GM23338 (cell line): ENCODE results near the gene SMIM22. TPM values are rescaled to one million over a fixed set of nuclear protein-coding genes. Genes with fewer than 3 reads are reported as not detected.

Experiments
- ATAC-seq: fragments of 200-7000 bp; cut with Tn5 transposase; 3 replicates; pipeline ENCODE4 v1.9.1; 2020
- DNase-seq: peaks from one replicate; pipeline ENCODE4 v3.0.0-alpha.2; 2015; ENCODE audit warnings: low spot score
- H2AFZ ChIP-seq: fragments of 200-600 bp; sonication (generic); 2 replicates; pipeline ENCODE4 v1.8.0; 2016; ENCODE audit warnings: antibody characterized with exemption, mild to moderate bottlenecking, moderate library complexity
- H3F3A ChIP-seq: fragments of 200-600 bp; sonication (generic); replicated peaks from 2 replicates; pipeline ENCODE4 v1.8.0; 2017; ENCODE audit warnings: antibody characterized with exemption, mixed run types, low read depth
- H3K27ac ChIP-seq: fragments of 200-600 bp; sonication (generic); 2 replicates; pipeline ENCODE4 v1.6.1; 2016; ENCODE audit warnings: low read depth
- H3K27me3 ChIP-seq: fragments of 200-600 bp; sonication (generic); 2 replicates; pipeline ENCODE4 v1.8.0; 2016; ENCODE audit warnings: mild to moderate bottlenecking, mixed run types, moderate library complexity; ENCODE audit not compliant: insufficient read depth
- H3K36me3 ChIP-seq: fragments of 200-600 bp; sonication (generic); 2 replicates; pipeline ENCODE4 v1.8.0; 2016; ENCODE audit warnings: mild to moderate bottlenecking; ENCODE audit not compliant: insufficient read depth
- H3K4me1 ChIP-seq: fragments of 200-600 bp; sonication (generic); 2 replicates; pipeline ENCODE4 v1.8.0; 2016; ENCODE audit warnings: mild to moderate bottlenecking, moderate library complexity; ENCODE audit not compliant: insufficient read depth
- H3K4me2 ChIP-seq: fragments of 200-600 bp; sonication (generic); 2 replicates; pipeline ENCODE4 v1.7.1; 2017; ENCODE audit warnings: mixed run types
- H3K4me3 ChIP-seq: fragments of 200-600 bp; sonication (generic); 2 replicates; pipeline ENCODE4 v1.6.1; 2016; ENCODE audit warnings: mixed run types
- H3K79me2 ChIP-seq: fragments of 200-600 bp; sonication (generic); replicated peaks from 2 replicates; pipeline ENCODE4 v1.8.0; 2017; ENCODE audit warnings: mild to moderate bottlenecking; ENCODE audit not compliant: insufficient read depth
- H3K9me2 ChIP-seq: fragments of 200-600 bp; sonication (generic); 2 replicates; pipeline ENCODE4 v1.8.0; 2017; ENCODE audit not compliant: insufficient read depth
- H4K20me1 ChIP-seq: fragments of 200-600 bp; sonication (generic); replicated peaks from 2 replicates; pipeline ENCODE4 v1.8.0; 2017; ENCODE audit warnings: mild to moderate bottlenecking; ENCODE audit not compliant: insufficient read depth
- H3K27ac Mint-ChIP-seq: 2 replicates; pipeline ENCODE4 v1.8.0; 2020; ENCODE audit warnings: inconsistent platforms, mild to moderate bottlenecking, moderate library complexity, mixed read lengths
- H3K27me3 Mint-ChIP-seq: 3 replicates; pipeline ENCODE4 v1.8.0; 2022; ENCODE audit warnings: low read depth, mild to moderate bottlenecking, moderate library complexity, mixed read lengths, inconsistent platforms; ENCODE audit not compliant: insufficient read depth, poor library complexity
- H3K36me3 Mint-ChIP-seq: 3 replicates; pipeline ENCODE4 v1.8.0; 2021; ENCODE audit warnings: low read depth, mild to moderate bottlenecking, inconsistent platforms, moderate library complexity, mixed read lengths
- H3K4me1 Mint-ChIP-seq: 3 replicates; pipeline ENCODE4 v1.8.0; 2020; ENCODE audit warnings: mild to moderate bottlenecking, inconsistent platforms, mixed read lengths
- H3K4me3 Mint-ChIP-seq: 3 replicates; pipeline ENCODE4 v1.8.0; 2021; ENCODE audit warnings: moderate library complexity, mild to moderate bottlenecking, inconsistent platforms, mixed read lengths
- H3K9me3 Mint-ChIP-seq: 3 replicates; pipeline ENCODE4 v1.8.0; 2020; ENCODE audit warnings: moderate library complexity, mild to moderate bottlenecking, inconsistent platforms, mixed read lengths
- CREB1 ChIP-seq: fragments of 250-450 bp; sonication (Bioruptor Pico); IDR thresholded peaks from 2 replicates; pipeline ENCODE4 v1.5.0; 2020; ENCODE audit warnings: low read depth, mild to moderate bottlenecking, moderate library complexity
- EZH2 ChIP-seq: fragments of 200-600 bp; sonication (generic); IDR thresholded peaks from one replicate; pipeline ENCODE4 v1.8.0; 2017; ENCODE audit warnings: antibody characterized with exemption, mild to moderate bottlenecking, low read depth; ENCODE audit not compliant: unreplicated experiment
- EZH2phosphoT487 ChIP-seq: fragments of 200-600 bp; sonication (generic); IDR thresholded peaks from one replicate; pipeline ENCODE4 v1.8.1; 2018; ENCODE audit warnings: antibody characterized with exemption; ENCODE audit not compliant: unreplicated experiment
- JUNB ChIP-seq: IDR thresholded peaks from one replicate; pipeline ENCODE4 v1.6.1; 2016; ENCODE audit warnings: antibody characterized with exemption; ENCODE audit not compliant: unreplicated experiment
- NANOG ChIP-seq: IDR thresholded peaks from 2 replicates; pipeline ENCODE4 v1.6.1; 2016; ENCODE audit warnings: antibody characterized with exemption, borderline replicate concordance
- POLR2AphosphoS5 ChIP-seq: IDR thresholded peaks from 2 replicates; pipeline ENCODE4 v1.6.1; 2016; ENCODE audit warnings: antibody characterized with exemption, low read depth
- STAT1 ChIP-seq: IDR thresholded peaks from one replicate; pipeline ENCODE4 v1.6.1; 2016; ENCODE audit warnings: antibody characterized with exemption; ENCODE audit not compliant: unreplicated experiment
- ZNF114 ChIP-seq: fragments of 250-450 bp; sonication (Bioruptor Pico); IDR thresholded peaks from 2 replicates; pipeline ENCODE4 v1.5.0; 2020; ENCODE audit warnings: mild to moderate bottlenecking, moderate library complexity
- ZNF331 ChIP-seq: fragments of 250-450 bp; sonication (Bioruptor Pico); IDR thresholded peaks from 2 replicates; pipeline ENCODE4 v1.5.0; 2020; ENCODE audit warnings: low read depth, mild to moderate bottlenecking, moderate library complexity
- polyA plus RNA-seq: library from polyadenylated mRNA; unstranded; fragments of >200 nt; fragmentation: Nextera tagmentation; extraction: Ambion mirVana; gene quantifications from 2 replicates; pipeline ENCODE4 v1.2.1, GENCODE V29; 2016
- total RNA-seq: library from RNA; depleted of rRNA; stranded (reverse); fragments of >200 nt; shearing (Covaris generic); gene quantifications from 2 replicates; pipeline ENCODE4 v1.2.3, GENCODE V29; 2014
- TF ChIP-seq, protein P1 (sequence below): IDR thresholded peaks from 2 replicates; pipeline ENCODE4 v1.6.1; 2016; ENCODE audit warnings: antibody characterized with exemption
- TF ChIP-seq, protein P2 (sequence below): IDR thresholded peaks from one replicate; pipeline ENCODE4 v1.6.1; 2018; ENCODE audit warnings: antibody characterized with exemption; ENCODE audit not compliant: unreplicated experiment
- TF ChIP-seq, protein P3 (sequence below), 2 experiments: fragments of 200-600 bp in 1 of 2; sonication (generic) in 1 of 2; conservative IDR thresholded peaks; 2 replicates each; pipeline versions ENCODE4 v1.5.1 to v1.6.1; 2016 to 2017; ENCODE audit warnings: antibody characterized with exemption in 2 of 2, low read depth in 2 of 2, mild to moderate bottlenecking in 2 of 2, moderate library complexity in 1 of 2
- TF ChIP-seq, protein P4 (sequence below): fragments of 250-450 bp; sonication (Bioruptor Pico); IDR thresholded peaks from 2 replicates; pipeline ENCODE4 v1.5.0; 2020; ENCODE audit warnings: mild to moderate bottlenecking, moderate library complexity

The SMIM22 gene
- total and polyA plus RNA-seq, 2 experiments from 2014 or later = 1.4 TPM; not detected in 1

DNA sequence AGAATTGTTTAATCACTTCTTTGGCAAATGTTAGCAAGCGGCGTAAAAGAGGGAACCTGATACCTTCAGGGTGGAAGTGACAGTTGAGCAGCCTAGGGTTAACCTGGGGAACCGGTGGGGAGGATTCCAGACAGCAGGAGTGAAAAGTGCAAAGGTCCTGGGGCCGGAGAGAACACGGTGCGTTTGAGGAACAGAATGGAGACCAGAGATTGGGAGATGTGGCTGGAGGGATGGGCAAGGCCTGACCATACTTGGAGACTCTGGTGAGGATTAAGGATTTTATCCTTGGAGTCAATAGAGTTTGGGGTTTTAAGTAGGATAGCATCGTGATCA is 25.9 kb upstream of the SMIM22 start:
- Histone ChIP-seq H3K4me3 (peak overlapping the region; percentile 94), H3K79me2 (peaks cover 17% of the 10 kb centered on the region), H3K27me3 (no peaks in the 10 kb centered on the region), H3K36me3 (no peaks in the 10 kb centered on the region), H3K27ac (no peak overlapping the region), H4K20me1 (no peaks in the 10 kb centered on the region), H2AFZ (peak overlapping the region; percentile 90), H3K9me2 (no peaks in the 10 kb centered on the region), H3K4me2 (peak overlapping the region; percentile 89), H3K4me1 (peaks cover 19% of the 10 kb centered on the region), H3F3A (peaks cover 17% of the 10 kb centered on the region; the same call in 1 of the 2 replicates)
- ATAC-seq (no peak), DNase-seq (no peak)
- TF ChIP-seq, protein P1, sequence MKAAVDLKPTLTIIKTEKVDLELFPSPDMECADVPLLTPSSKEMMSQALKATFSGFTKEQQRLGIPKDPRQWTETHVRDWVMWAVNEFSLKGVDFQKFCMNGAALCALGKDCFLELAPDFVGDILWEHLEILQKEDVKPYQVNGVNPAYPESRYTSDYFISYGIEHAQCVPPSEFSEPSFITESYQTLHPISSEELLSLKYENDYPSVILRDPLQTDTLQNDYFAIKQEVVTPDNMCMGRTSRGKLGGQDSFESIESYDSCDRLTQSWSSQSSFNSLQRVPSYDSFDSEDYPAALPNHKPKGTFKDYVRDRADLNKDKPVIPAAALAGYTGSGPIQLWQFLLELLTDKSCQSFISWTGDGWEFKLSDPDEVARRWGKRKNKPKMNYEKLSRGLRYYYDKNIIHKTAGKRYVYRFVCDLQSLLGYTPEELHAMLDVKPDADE = no peak
- TF ChIP-seq EZH2phosphoT487 (no peak), STAT1 (no peak), ZNF331 (CRISPR knock-in tag) (no peak), EZH2 (no peak), POLR2AphosphoS5 (no peak), JUNB (no peak), NANOG (no peak), ZNF114 (no peak), CREB1 (CRISPR knock-in tag) (no peak)
- TF ChIP-seq, protein P2, sequence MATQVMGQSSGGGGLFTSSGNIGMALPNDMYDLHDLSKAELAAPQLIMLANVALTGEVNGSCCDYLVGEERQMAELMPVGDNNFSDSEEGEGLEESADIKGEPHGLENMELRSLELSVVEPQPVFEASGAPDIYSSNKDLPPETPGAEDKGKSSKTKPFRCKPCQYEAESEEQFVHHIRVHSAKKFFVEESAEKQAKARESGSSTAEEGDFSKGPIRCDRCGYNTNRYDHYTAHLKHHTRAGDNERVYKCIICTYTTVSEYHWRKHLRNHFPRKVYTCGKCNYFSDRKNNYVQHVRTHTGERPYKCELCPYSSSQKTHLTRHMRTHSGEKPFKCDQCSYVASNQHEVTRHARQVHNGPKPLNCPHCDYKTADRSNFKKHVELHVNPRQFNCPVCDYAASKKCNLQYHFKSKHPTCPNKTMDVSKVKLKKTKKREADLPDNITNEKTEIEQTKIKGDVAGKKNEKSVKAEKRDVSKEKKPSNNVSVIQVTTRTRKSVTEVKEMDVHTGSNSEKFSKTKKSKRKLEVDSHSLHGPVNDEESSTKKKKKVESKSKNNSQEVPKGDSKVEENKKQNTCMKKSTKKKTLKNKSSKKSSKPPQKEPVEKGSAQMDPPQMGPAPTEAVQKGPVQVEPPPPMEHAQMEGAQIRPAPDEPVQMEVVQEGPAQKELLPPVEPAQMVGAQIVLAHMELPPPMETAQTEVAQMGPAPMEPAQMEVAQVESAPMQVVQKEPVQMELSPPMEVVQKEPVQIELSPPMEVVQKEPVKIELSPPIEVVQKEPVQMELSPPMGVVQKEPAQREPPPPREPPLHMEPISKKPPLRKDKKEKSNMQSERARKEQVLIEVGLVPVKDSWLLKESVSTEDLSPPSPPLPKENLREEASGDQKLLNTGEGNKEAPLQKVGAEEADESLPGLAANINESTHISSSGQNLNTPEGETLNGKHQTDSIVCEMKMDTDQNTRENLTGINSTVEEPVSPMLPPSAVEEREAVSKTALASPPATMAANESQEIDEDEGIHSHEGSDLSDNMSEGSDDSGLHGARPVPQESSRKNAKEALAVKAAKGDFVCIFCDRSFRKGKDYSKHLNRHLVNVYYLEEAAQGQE = no peak
- TF ChIP-seq, protein P3, sequence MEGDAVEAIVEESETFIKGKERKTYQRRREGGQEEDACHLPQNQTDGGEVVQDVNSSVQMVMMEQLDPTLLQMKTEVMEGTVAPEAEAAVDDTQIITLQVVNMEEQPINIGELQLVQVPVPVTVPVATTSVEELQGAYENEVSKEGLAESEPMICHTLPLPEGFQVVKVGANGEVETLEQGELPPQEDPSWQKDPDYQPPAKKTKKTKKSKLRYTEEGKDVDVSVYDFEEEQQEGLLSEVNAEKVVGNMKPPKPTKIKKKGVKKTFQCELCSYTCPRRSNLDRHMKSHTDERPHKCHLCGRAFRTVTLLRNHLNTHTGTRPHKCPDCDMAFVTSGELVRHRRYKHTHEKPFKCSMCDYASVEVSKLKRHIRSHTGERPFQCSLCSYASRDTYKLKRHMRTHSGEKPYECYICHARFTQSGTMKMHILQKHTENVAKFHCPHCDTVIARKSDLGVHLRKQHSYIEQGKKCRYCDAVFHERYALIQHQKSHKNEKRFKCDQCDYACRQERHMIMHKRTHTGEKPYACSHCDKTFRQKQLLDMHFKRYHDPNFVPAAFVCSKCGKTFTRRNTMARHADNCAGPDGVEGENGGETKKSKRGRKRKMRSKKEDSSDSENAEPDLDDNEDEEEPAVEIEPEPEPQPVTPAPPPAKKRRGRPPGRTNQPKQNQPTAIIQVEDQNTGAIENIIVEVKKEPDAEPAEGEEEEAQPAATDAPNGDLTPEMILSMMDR (conservative IDR thresholded peaks at IDR 0.05; ENCODE audit: low read depth in 2 of 2) = no peak
- TF ChIP-seq, protein P4, sequence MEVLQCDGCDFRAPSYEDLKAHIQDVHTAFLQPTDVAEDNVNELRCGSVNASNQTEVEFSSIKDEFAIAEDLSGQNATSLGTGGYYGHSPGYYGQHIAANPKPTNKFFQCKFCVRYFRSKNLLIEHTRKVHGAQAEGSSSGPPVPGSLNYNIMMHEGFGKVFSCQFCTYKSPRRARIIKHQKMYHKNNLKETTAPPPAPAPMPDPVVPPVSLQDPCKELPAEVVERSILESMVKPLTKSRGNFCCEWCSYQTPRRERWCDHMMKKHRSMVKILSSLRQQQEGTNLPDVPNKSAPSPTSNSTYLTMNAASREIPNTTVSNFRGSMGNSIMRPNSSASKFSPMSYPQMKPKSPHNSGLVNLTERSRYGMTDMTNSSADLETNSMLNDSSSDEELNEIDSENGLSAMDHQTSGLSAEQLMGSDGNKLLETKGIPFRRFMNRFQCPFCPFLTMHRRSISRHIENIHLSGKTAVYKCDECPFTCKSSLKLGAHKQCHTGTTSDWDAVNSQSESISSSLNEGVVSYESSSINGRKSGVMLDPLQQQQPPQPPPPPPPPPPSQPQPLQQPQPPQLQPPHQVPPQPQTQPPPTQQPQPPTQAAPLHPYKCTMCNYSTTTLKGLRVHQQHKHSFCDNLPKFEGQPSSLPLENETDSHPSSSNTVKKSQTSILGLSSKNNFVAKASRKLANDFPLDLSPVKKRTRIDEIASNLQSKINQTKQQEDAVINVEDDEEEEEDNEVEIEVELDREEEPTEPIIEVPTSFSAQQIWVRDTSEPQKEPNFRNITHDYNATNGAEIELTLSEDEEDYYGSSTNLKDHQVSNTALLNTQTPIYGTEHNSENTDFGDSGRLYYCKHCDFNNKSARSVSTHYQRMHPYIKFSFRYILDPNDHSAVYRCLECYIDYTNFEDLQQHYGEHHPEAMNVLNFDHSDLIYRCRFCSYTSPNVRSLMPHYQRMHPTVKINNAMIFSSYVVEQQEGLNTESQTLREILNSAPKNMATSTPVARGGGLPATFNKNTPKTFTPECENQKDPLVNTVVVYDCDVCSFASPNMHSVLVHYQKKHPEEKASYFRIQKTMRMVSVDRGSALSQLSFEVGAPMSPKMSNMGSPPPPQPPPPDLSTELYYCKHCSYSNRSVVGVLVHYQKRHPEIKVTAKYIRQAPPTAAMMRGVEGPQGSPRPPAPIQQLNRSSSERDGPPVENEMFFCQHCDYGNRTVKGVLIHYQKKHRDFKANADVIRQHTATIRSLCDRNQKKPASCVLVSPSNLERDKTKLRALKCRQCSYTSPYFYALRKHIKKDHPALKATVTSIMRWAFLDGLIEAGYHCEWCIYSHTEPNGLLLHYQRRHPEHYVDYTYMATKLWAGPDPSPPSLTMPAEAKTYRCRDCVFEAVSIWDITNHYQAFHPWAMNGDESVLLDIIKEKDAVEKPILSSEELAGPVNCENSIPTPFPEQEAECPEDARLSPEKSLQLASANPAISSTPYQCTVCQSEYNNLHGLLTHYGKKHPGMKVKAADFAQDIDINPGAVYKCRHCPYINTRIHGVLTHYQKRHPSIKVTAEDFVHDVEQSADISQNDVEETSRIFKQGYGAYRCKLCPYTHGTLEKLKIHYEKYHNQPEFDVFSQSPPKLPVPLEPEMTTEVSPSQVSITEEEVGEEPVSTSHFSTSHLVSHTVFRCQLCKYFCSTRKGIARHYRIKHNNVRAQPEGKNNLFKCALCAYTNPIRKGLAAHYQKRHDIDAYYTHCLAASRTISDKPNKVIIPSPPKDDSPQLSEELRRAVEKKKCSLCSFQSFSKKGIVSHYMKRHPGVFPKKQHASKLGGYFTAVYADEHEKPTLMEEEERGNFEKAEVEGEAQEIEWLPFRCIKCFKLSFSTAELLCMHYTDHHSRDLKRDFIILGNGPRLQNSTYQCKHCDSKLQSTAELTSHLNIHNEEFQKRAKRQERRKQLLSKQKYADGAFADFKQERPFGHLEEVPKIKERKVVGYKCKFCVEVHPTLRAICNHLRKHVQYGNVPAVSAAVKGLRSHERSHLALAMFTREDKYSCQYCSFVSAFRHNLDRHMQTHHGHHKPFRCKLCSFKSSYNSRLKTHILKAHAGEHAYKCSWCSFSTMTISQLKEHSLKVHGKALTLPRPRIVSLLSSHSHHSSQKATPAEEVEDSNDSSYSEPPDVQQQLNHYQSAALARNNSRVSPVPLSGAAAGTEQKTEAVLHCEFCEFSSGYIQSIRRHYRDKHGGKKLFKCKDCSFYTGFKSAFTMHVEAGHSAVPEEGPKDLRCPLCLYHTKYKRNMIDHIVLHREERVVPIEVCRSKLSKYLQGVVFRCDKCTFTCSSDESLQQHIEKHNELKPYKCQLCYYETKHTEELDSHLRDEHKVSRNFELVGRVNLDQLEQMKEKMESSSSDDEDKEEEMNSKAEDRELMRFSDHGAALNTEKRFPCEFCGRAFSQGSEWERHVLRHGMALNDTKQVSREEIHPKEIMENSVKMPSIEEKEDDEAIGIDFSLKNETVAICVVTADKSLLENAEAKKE (CRISPR knock-in tag) = no peak
- Mint-ChIP-seq H3K36me3 (peaks cover 10% of the 10 kb centered on the region), H3K4me3 (peak overlapping the region; percentile 80), H3K27ac (no peak overlapping the region), H3K4me1 (peaks cover 23% of the 10 kb centered on the region), H3K9me3 (no peaks in the 10 kb centered on the region), H3K27me3 (peaks cover 15% of the 10 kb centered on the region)
